Stimulated activated CD8-positive, alpha-beta memory T cell treated with anti-CD3 and anti-CD28 coated beads, Interleukin-15, amount 100 ng/mL, for 1 hour (primary cell): ENCODE results near the gene MAP7.
"Not testable (repeated sequence)": the region's sequence is repeated elsewhere in the genome, so short reads cannot be mapped to it uniquely, and the experiment has no call there.

ENCODE experiments used
- DNase-seq: peaks from one replicate; pipeline ENCODE4 v3.0.0-alpha.2; 2020; ENCODE audit warnings: low read depth

Gene MAP7

GRCh38 chr6:136335736-136336363 is 214.4 kb downstream of the MAP7 start:
- DNase-seq = no peak

GRCh38 chr6:136334853-136335252 is 215.4 kb downstream of the MAP7 start:
- no peak for DNase-seq

GRCh38 chr6:136334465-136334846 is 215.8 kb downstream of the MAP7 start:
- DNase-seq = no peak

GRCh38 chr6:136333824-136334464 is 216.3 kb downstream of the MAP7 start:
- no peak for DNase-seq

- DNase-seq = no peak
Measured at GRCh38 chr6:136331461-136331860, 218.8 kb downstream of the MAP7 start.

GRCh38 chr6:136330634-136331033 is 219.6 kb downstream of the MAP7 start:
- no peak for DNase-seq

- DNase-seq = no peak
Measured at GRCh38 chr6:136326038-136326553, 224.1 kb downstream of the MAP7 start.

GRCh38 chr6:136324686-136325380 is 225.4 kb downstream of the MAP7 start:
- DNase-seq = no peak

- DNase-seq = no peak
Measured at GRCh38 chr6:136323431-136324112, 226.7 kb downstream of the MAP7 start.

GRCh38 chr6:136319732-136320131 is 230.5 kb downstream of the MAP7 start:
- DNase-seq = no peak

- no peak for DNase-seq
Measured at GRCh38 chr6:136318676-136319075, 231.5 kb downstream of the MAP7 start.

- DNase-seq = no peak
Measured at GRCh38 chr6:136317971-136318370, 232.3 kb downstream of the MAP7 start.

GRCh38 chr6:136317021-136317694 is 233.1 kb downstream of the MAP7 start:
- peak; percentile 24 for DNase-seq

- DNase-seq = no peak
Measured at GRCh38 chr6:136315594-136315993, 234.6 kb downstream of the MAP7 start.

GRCh38 chr6:136312975-136313374 is 237.2 kb downstream of the MAP7 start:
- DNase-seq = no peak

- no peak for DNase-seq
Measured at GRCh38 chr6:136309729-136310311, 240.4 kb downstream of the MAP7 start.

- no peak for DNase-seq
Measured at GRCh38 chr6:136309171-136309570, 241.1 kb downstream of the MAP7 start.

GRCh38 chr6:136308469-136308868 is 241.8 kb downstream of the MAP7 start:
- not testable (repeated sequence) for DNase-seq

- no peak for DNase-seq
Measured at GRCh38 chr6:136307351-136307750, 242.9 kb downstream of the MAP7 start.

GRCh38 chr6:136306466-136306865 is 243.8 kb downstream of the MAP7 start:
- no peak for DNase-seq

- DNase-seq = no peak
Measured at GRCh38 chr6:136304410-136304809, 245.8 kb downstream of the MAP7 start.

- DNase-seq = no peak
Measured at GRCh38 chr6:136303516-136303915, 246.7 kb downstream of the MAP7 start.
